Lower lobe of right lung (tissue), 2 donors: ENCODE data around the gene MYOM1. TPM values are rescaled to one million over a fixed set of nuclear protein-coding genes. Genes with fewer than 3 reads are reported as not detected.

ENCODE experiments used
- ATAC-seq, 2 donors: fragments of 200-7000 bp; cut with Tn5 transposase; one replicate each; pipeline ENCODE4 v1.9.1; 2020 to 2022; ENCODE audit warnings: mild to moderate bottlenecking in 2 of 2, moderate library complexity in 2 of 2
- DNase-seq: peaks from one replicate; pipeline ENCODE4 v3.0.0-alpha.2; 2020
- H3K27ac ChIP-seq: fragments of 200-600 bp; one replicate; pipeline ENCODE4 v1.8.0; 2022
- H3K27me3 ChIP-seq: fragments of 200-600 bp; one replicate; pipeline ENCODE4 v1.8.0; 2022; ENCODE audit warnings: low read depth
- H3K36me3 ChIP-seq: fragments of 200-600 bp; one replicate; pipeline ENCODE4 v1.8.0; 2022; ENCODE audit warnings: mild to moderate bottlenecking
- H3K4me1 ChIP-seq: fragments of 200-600 bp; one replicate; pipeline ENCODE4 v1.8.0; 2022
- H3K4me3 ChIP-seq: fragments of 200-600 bp; one replicate; pipeline ENCODE4 v1.8.0; 2022; ENCODE audit warnings: mild to moderate bottlenecking
- H3K9me3 ChIP-seq: fragments of 200-600 bp; one replicate; pipeline ENCODE4 v1.8.0; 2022
- intact Hi-C: fragments of 100-400 bp; cut with DNase I; formaldehyde crosslinking; loops from one replicate; pipeline ENCODE4 v1.11.0; 2022
- total RNA-seq: library from RNA; stranded (reverse); fragmentation: NEBNext Ultra II Directional; extraction: Animal tissue kit (Norgen Biotek cat#: 25700); gene quantifications from one replicate; pipeline ENCODE4 v1.2.1, GENCODE V29; 2021
- TF ChIP-seq, protein P1 (sequence below): fragments of 200-600 bp; IDR thresholded peaks from one replicate; pipeline ENCODE4 v1.8.0; 2022; ENCODE audit warnings: antibody characterized with exemption, mild to moderate bottlenecking
- donor health status: DM: no; HTN: yes; CAD: no; lungs with severe emphysema.

Gene MYOM1
- total RNA-seq, 1 donor from 2014 or later: 5.0 TPM

DNA sequence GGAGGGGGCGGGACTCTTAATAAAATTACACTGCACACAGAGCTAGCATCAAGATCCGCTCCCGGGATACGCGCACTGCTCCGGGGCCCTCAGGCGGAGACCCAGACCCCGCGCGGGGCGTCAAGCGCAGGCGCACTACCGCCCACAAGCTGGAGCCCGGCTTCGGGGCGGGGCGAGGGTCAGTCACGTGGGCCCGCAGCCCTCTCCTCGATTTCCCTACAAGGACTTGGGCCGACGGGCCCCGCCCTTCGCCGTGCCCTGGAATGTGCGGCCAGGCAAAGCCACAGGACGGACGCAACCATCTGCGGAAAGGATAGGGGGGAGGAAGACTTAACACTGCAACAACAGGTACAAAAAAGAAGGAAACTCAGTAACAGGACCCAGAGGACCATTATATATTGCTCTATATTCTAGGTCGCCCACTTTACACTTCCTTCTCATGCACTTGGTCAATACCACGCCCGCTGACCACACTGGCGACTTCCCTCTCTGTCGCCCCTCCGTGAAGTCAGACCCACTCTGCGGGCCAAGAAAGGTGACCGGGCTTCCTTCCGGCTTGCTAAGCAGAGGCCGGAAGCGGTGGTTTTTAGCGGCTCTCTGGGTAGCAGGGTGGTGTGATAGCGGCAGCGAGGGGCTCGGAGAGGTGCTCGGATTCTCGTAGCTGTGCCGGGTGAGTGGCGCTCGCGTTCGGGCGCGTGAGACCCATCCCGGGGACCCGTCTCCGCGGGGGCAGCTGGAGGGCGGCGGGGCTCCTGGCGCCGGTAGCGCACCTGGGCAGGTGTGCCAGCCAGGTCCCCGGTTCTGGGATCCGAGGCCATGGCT is 27.7 kb upstream of the MYOM1 start, which contains the start of gene MYL12A:
TSS of gene MYL12A (plus strand) at position 562 of the 822 bp plus-strand sequence. CDS start 5,447 bp downstream, outside the sequence.
- peak within 1 kb of the TSS; percentile 87 for H3K4me3 ChIP-seq
- intact Hi-C loops: no loop called here
- peak within 1 kb of the TSS; percentile 100 for H3K27ac ChIP-seq
- ATAC-seq (peak; percentile 93 to 96), DNase-seq (peak; percentile 100)
- peaks cover 54% of the 10 kb centered on the region for H3K4me1 ChIP-seq
- TF ChIP-seq, protein P1, sequence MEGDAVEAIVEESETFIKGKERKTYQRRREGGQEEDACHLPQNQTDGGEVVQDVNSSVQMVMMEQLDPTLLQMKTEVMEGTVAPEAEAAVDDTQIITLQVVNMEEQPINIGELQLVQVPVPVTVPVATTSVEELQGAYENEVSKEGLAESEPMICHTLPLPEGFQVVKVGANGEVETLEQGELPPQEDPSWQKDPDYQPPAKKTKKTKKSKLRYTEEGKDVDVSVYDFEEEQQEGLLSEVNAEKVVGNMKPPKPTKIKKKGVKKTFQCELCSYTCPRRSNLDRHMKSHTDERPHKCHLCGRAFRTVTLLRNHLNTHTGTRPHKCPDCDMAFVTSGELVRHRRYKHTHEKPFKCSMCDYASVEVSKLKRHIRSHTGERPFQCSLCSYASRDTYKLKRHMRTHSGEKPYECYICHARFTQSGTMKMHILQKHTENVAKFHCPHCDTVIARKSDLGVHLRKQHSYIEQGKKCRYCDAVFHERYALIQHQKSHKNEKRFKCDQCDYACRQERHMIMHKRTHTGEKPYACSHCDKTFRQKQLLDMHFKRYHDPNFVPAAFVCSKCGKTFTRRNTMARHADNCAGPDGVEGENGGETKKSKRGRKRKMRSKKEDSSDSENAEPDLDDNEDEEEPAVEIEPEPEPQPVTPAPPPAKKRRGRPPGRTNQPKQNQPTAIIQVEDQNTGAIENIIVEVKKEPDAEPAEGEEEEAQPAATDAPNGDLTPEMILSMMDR: no peak
- H3K36me3 ChIP-seq: peaks cover 4% of the 10 kb centered on the region
- H3K9me3 ChIP-seq: no peaks in the 10 kb centered on the region
- no peaks in the 10 kb centered on the region for H3K27me3 ChIP-seq

DNA sequence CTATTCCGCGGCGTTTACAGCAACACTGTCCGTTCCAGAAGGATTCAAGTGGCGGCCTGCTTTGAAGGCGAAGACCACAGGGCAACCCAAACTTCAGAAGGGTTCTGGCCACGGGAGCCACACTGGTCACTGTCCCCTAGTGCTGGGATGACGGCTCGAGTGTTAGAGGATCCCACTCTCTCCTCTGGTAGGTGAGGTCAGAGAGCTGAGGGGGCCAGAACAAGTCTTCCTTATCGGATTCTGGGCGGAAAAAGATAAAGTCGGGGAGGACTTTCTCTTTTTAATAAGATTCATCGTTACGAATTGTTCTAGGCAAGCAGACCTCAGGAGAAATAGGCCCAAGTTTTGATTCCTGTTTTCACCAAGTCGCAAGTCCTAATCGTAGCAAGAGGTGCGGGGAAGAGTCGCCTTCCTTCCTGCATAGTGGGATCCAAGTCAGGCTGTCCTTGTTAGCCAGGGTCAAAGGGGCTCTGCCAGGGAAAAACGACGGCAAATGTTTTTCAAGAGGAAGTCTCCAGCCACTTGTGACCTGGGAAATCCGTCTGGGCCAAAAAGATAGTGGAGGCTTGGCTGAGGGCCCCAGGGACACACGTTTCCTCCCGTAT is 27.0 kb upstream of the MYOM1 start:
- peak overlapping the region; percentile 100 for H3K27ac ChIP-seq
- H3K27me3 ChIP-seq: no peaks in the 10 kb centered on the region
- peak; percentile 58 for DNase-seq
- TF ChIP-seq, protein P1: no peak
- peaks cover 4% of the 10 kb centered on the region for H3K36me3 ChIP-seq
- ATAC-seq: peak; percentile 17 to 23
- H3K4me3 ChIP-seq: peak overlapping the region; percentile 87
- intact Hi-C loops: no loop called here
- peaks cover 47% of the 10 kb centered on the region for H3K4me1 ChIP-seq
- no peaks in the 10 kb centered on the region for H3K9me3 ChIP-seq

DNA sequence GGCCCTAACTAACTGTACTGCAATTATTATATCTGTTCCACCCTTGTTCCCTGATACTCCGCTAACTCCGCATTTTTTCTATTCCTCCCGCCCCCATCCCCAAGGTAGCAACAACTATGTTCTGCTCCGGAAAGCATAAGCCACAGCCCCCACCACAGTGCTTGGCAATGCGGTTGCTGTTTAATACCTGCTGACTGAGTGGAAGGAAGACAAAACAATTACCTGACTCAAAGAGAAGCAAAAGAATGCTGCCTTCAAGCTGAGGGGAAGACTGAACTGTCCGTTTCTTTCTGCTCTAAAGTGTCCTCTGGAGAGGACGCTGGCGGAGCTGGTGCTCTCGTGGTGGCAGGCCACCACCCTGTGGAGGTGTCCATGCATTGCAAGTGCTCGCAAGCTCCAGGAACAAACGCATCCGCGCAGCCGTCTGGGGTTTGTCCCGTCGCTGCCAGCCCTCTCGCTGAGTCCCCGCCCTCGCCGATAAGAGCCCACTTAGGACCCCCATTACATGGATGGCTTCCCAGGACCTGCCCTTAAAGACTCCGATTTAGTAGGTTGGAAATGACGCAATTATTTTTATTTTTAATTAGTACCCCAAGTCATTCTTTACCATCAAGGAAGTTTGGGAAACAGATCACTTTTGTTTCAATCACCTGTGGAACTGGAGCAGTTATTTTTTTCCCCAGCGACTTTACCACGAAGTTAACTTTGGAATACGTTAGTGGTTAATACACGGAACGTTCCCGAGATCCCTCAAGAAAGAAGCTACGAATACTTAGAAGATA is 26.3 kb upstream of the MYOM1 start:
- Histone ChIP-seq H3K27ac (peak overlapping the region; percentile 100), H3K4me1 (peaks cover 40% of the 10 kb centered on the region), H3K36me3 (peaks cover 4% of the 10 kb centered on the region), H3K9me3 (no peaks in the 10 kb centered on the region), H3K27me3 (no peaks in the 10 kb centered on the region), H3K4me3 (peak overlapping the region; percentile 87)
- TF ChIP-seq, protein P1: peak; percentile 97
- intact Hi-C loops: no loop called here
- DNase-seq (peak; percentile 93), ATAC-seq (peak; percentile 85 to 88)

DNA sequence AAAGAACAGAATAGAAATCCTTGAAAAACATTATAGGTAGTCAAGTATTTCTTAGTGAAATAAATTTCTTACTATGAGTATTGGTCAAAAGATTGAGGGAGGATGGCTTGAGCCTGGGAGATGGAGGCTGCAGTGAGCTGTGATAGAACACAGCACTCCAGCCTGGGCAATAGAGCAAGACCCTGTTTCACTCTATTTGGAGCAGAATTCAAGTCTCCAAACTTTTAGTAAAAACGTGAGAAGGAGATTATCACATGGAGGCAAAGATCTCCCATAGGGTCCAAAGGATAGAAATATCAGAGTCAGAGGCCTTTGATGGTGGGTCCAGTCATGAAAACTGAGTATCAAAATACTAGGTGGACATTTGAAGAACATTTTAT is 25.4 kb upstream of the MYOM1 start:
- TF ChIP-seq, protein P1: no peak
- Histone ChIP-seq H3K9me3 (no peaks in the 10 kb centered on the region), H3K27me3 (no peaks in the 10 kb centered on the region), H3K27ac (no peak overlapping the region), H3K4me3 (peak overlapping the region; percentile 87), H3K4me1 (peaks cover 31% of the 10 kb centered on the region), H3K36me3 (peaks cover 4% of the 10 kb centered on the region)
- no peak for DNase-seq
- intact Hi-C loops: no loop called here
- no peak for ATAC-seq

DNA sequence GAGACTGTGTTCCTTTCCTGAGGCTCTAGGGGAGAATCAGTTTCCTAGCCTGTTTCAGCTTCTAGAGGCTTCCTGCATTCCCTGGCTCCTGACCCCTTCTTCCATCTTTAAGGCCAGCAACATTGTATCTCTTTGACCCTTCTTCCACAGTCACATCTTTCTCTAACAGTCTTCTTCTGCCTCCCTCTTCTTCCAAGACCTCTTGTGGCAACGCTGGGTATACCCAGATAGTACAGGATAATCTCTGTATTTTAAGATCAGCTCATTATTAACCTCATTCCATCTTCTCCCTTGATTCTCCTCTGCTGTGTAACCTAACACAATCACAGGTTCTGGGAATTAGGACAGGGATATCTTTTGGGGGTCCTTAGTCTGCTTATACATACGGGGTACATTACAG is 19.0 kb upstream of the MYOM1 start:
- TF ChIP-seq, protein P1: no peak
- Histone ChIP-seq H3K4me3 (no peak overlapping the region), H3K36me3 (no peaks in the 10 kb centered on the region), H3K4me1 (no peaks in the 10 kb centered on the region), H3K9me3 (no peaks in the 10 kb centered on the region), H3K27ac (no peak overlapping the region), H3K27me3 (no peaks in the 10 kb centered on the region)
- ATAC-seq (no peak), DNase-seq (no peak)
- intact Hi-C loops: loop anchor here (5.0 kb wide), 1 partner anchor 306 kb away; no protein-coding TSS in a partner anchor
